CD4-positive, CD25-positive, alpha-beta regulatory T cell (primary cell): ENCODE measurements around the gene GSK3B. TPM values are rescaled to one million over a fixed set of nuclear protein-coding genes. Genes with fewer than 3 reads are reported as not detected.

Experiments used
- ATAC-seq, 2 donors: fragments of 150-1000 bp; cut with Tn5 transposase; one replicate each; pipeline ENCODE4 v1.10.0; 2021; ENCODE audit warnings: low read depth in 2 of 2, moderate number of reproducible peaks in 2 of 2, moderate library complexity in 1 of 2
- DNase-seq, 3 donors: peaks; one replicate each; pipeline versions ENCODE4 v3.0.0 to v3.0.0-alpha.2; 2012 to 2022; ENCODE audit warnings: mixed read lengths in 1 of 3
- H3K27ac ChIP-seq: one replicate; pipeline ENCODE4 v1.7.0; 2013; ENCODE audit warnings: mild to moderate bottlenecking, low read length; ENCODE audit not compliant: insufficient read depth, poor library complexity, severe bottlenecking
- H3K27me3 ChIP-seq: one replicate; pipeline ENCODE4 v1.7.0; 2013; ENCODE audit warnings: low read length; ENCODE audit not compliant: control insufficient read depth, insufficient read depth
- H3K36me3 ChIP-seq: one replicate; pipeline ENCODE4 v1.7.0; 2013; ENCODE audit warnings: mild to moderate bottlenecking, low read length, moderate library complexity; ENCODE audit not compliant: control insufficient read depth, insufficient read depth
- H3K4me1 ChIP-seq: 2 replicates; pipeline ENCODE4 v1.7.0; 2013; ENCODE audit warnings: mild to moderate bottlenecking, low read length; ENCODE audit not compliant: insufficient read depth, control insufficient read depth, poor library complexity, severe bottlenecking
- H3K4me3 ChIP-seq: one replicate; pipeline ENCODE4 v1.7.0; 2013; ENCODE audit warnings: low read depth, mild to moderate bottlenecking, low read length, moderate library complexity
- H3K9me3 ChIP-seq, 2 experiments: 1 replicate in 1 of 2; 2 replicates in 1 of 2; pipeline ENCODE4 v1.7.0; 2013; ENCODE audit warnings: low read length in 2 of 2, mild to moderate bottlenecking in 1 of 2, moderate library complexity in 1 of 2; ENCODE audit not compliant: control insufficient read depth in 2 of 2
- H3K27ac Mint-ChIP-seq, 3 donors: one replicate each; pipeline ENCODE4 v1.8.0; 2020 to 2022; ENCODE audit warnings: mild to moderate bottlenecking in 3 of 3, mixed read lengths in 3 of 3, moderate library complexity in 2 of 3
- H3K27me3 Mint-ChIP-seq: one replicate; pipeline ENCODE4 v1.8.0; 2022; ENCODE audit warnings: mild to moderate bottlenecking, mixed read lengths
- H3K36me3 Mint-ChIP-seq: one replicate; pipeline ENCODE4 v1.8.0; 2020; ENCODE audit warnings: mixed read lengths
- H3K4me1 Mint-ChIP-seq, 4 donors: one replicate each; pipeline ENCODE4 v1.8.0; 2020 to 2022; ENCODE audit warnings: mixed read lengths in 4 of 4, mild to moderate bottlenecking in 1 of 4
- H3K4me3 Mint-ChIP-seq, 4 donors: one replicate each; pipeline ENCODE4 v1.8.0; 2020 to 2022; ENCODE audit warnings: mild to moderate bottlenecking in 4 of 4, mixed read lengths in 4 of 4, moderate library complexity in 3 of 4
- H3K9me3 Mint-ChIP-seq, 7 donors: one replicate each; pipeline ENCODE4 v1.8.0; 2020 to 2022; ENCODE audit warnings: mixed read lengths in 7 of 7, mild to moderate bottlenecking in 3 of 7, moderate library complexity in 2 of 7
- polyA plus RNA-seq, 4 donors: library from polyadenylated mRNA; unstranded; fragments of 300-500 nt; fragmentation: Illumina TruSeq; gene quantifications; one replicate each; pipeline ENCODE4 v1.2.3, GENCODE V29; 2021
- total RNA-seq: library from RNA; stranded (reverse); gene quantifications from one replicate; pipeline ENCODE4 v1.2.3, GENCODE V29; 2022

GSK3B gene
- total and polyA plus RNA-seq, 5 donors from 2014 or later, result 12.9 to 45.4 (median 15.7) TPM

DNA sequence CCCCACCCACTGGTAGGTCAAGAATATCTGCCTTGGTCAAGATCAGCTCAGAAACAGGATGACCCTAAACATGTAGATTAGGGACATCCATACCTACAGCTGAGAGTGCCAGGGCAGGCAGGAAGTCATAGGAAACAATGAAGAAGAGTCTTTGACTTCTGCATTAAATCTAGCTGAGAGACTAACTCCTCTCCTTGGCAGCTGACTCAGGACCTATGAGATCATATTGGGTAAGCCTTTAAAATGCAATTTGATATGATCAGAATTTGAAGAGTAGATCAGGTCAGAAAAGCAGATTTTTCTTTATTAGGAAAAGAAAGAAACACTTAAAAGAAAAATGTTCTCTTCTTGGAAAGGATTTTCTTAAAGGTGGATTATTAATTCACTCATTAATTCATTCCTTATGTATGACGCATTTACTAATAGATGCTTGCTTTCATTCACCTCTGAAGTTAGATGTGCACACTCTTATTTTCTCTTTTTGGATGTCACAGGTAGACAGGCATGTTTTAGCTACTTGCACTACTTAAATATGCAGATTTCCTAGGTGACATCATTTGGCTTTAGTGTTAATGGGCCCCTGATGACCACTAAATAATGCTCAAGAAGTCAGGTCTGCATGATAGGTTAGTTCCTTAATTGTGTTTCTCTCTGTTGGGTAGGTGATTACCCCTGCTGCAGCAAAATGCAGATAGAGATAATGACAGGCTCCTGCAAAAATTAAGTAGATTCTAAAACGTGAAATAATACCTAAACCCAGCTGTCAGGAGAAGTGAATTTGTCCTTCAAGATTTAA, 35.7 kb upstream of the GSK3B start:
- no peaks in the 10 kb centered on the region for H3K36me3 ChIP-seq
- H3K4me1 ChIP-seq, result no peaks in the 10 kb centered on the region
- ATAC-seq (no peak), DNase-seq (no peak)
- H3K4me3 Mint-ChIP-seq, result no peak overlapping the region
- peaks cover 0 to 1% (median 0%) of the 10 kb centered on the region in 7 donors for H3K9me3 Mint-ChIP-seq
- H3K9me3 ChIP-seq, result no peaks in the 10 kb centered on the region
- no peaks in the 10 kb centered on the region for H3K27me3 Mint-ChIP-seq
- no peaks in the 10 kb centered on the region for H3K27me3 ChIP-seq
- no peaks in the 10 kb centered on the region for H3K36me3 Mint-ChIP-seq
- no peak overlapping the region for H3K27ac Mint-ChIP-seq
- no peak overlapping the region for H3K27ac ChIP-seq
- H3K4me3 ChIP-seq, result no peak overlapping the region
- H3K4me1 Mint-ChIP-seq, result no peaks in the 10 kb centered on the region

DNA sequence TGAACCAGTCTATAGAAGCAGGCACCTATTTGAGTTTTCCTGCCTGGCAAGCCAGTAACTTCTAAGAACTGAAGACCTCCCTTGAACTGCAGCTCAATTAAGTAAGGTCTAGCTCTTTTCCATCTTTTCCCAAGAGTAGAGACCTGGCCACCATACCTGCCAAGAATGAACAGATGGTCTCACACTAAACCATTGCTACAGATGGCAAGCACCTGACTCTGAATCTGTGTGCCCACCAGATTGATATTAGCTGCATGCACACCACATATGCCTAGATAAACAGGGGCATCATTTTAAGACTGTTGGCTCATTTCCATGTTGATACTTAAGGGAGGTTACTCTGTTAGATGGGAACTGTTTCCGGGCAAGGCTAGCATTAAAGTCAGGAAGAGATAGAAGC, 34.8 kb upstream of the GSK3B start:
- Mint-ChIP-seq H3K36me3 (no peaks in the 10 kb centered on the region), H3K27me3 (no peaks in the 10 kb centered on the region), H3K9me3 (peaks cover 0 to 1% (median 0%) of the 10 kb centered on the region in 7 donors), H3K4me3 (no peak overlapping the region), H3K4me1 (no peaks in the 10 kb centered on the region), H3K27ac (no peak overlapping the region)
- no peaks in the 10 kb centered on the region for H3K27me3 ChIP-seq
- no peaks in the 10 kb centered on the region for H3K4me1 ChIP-seq
- H3K9me3 ChIP-seq, result no peaks in the 10 kb centered on the region
- H3K36me3 ChIP-seq, result no peaks in the 10 kb centered on the region
- ATAC-seq (no peak), DNase-seq (no peak)
- no peak overlapping the region for H3K27ac ChIP-seq
- H3K4me3 ChIP-seq, result no peak overlapping the region

DNA sequence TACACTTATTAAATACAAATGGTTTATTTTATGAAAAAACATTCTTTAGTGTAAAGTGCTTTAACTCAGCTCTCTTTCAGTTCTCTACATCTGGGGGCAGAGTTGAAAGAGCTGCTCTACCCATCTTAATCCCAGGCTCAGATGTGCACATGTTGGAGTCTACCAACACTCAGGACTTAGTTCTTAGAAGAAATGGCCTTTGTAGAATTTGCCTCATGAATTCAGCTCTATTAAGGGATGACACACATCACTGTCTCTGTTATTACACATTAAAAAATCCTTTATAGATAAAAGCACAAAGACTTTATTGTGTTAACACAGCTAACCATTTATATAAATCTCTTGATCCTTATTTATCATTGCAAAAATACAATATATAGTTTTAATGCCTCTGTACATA, 31.7 kb upstream of the GSK3B start:
- no peaks in the 10 kb centered on the region for H3K4me1 ChIP-seq
- no peak overlapping the region for H3K27ac ChIP-seq
- Mint-ChIP-seq H3K9me3 (peaks cover 0 to 2% (median 0%) of the 10 kb centered on the region in 7 donors), H3K27ac (no peak overlapping the region), H3K27me3 (no peaks in the 10 kb centered on the region), H3K36me3 (no peaks in the 10 kb centered on the region), H3K4me3 (no peak overlapping the region), H3K4me1 (no peaks in the 10 kb centered on the region)
- H3K27me3 ChIP-seq, result no peaks in the 10 kb centered on the region
- H3K9me3 ChIP-seq, result no peaks in the 10 kb centered on the region
- no peak overlapping the region for H3K4me3 ChIP-seq
- H3K36me3 ChIP-seq, result no peaks in the 10 kb centered on the region
- no peak for DNase-seq
- no peak for ATAC-seq

DNA sequence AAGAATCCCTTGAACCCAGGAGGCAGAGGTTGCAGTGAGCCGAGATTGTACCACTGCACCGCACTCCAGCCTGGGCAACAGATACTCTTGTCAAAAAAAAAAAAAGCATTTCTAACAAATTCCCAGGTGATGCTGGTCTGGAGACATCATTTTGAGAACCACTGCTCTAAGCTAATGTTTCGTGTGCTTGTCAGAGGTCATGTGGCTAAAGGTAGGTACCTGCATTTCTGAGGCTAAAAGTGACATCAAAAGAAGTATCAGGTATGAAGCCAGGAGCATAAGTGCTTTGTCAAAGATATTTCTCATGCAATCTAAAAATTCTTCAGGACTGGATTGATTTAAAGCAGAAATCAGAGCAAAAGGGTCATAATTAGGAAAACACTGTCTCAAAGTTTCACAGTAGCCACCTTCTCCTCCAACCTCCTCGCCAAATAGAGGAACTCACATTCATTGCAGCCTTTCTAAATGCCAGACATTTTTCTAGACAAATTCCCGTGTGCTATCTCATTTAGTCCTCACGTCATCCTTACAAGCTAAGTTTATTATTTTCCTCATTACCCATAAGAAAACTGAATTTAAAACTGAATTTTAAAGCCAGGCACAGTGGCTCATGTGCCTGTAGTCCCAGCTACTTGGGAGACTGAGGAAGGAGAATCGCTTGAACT, 25.7 kb upstream of the GSK3B start:
- no peak overlapping the region for H3K4me3 Mint-ChIP-seq
- peaks cover 3% of the 10 kb centered on the region for H3K27me3 ChIP-seq
- no peaks in the 10 kb centered on the region for H3K36me3 ChIP-seq
- no peak overlapping the region for H3K27ac Mint-ChIP-seq
- H3K27me3 Mint-ChIP-seq, result peaks cover 10% of the 10 kb centered on the region
- H3K4me1 Mint-ChIP-seq, result no peaks in the 10 kb centered on the region
- no peaks in the 10 kb centered on the region for H3K9me3 ChIP-seq
- H3K4me3 ChIP-seq, result no peak overlapping the region
- H3K4me1 ChIP-seq, result no peaks in the 10 kb centered on the region
- ATAC-seq (no peak), DNase-seq (no peak)
- H3K36me3 Mint-ChIP-seq, result peaks cover 4% of the 10 kb centered on the region
- peaks cover 0 to 11% (median 1%) of the 10 kb centered on the region in 7 donors for H3K9me3 Mint-ChIP-seq
- no peak overlapping the region for H3K27ac ChIP-seq

DNA sequence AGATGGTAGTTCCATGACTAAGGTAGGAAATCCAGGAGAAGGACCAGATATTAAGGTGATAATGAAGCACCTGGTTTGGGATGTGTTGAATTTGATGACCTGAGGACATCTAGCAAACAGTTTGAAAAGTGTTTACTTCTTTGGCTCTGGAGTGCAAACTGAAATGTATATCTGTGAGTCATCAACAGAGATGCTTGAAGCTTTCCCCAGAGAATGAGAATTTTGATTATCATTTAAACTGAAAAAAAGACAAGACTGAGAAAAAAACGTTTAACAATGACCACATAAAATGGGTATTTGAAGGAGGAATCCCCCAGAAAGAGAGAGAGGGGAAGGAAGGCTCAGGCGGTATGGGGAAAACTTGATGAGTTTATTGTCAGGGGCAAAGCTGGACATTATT, 20.7 kb upstream of the GSK3B start:
- H3K9me3 Mint-ChIP-seq, result peaks cover 0 to 9% (median 1%) of the 10 kb centered on the region in 7 donors

DNA sequence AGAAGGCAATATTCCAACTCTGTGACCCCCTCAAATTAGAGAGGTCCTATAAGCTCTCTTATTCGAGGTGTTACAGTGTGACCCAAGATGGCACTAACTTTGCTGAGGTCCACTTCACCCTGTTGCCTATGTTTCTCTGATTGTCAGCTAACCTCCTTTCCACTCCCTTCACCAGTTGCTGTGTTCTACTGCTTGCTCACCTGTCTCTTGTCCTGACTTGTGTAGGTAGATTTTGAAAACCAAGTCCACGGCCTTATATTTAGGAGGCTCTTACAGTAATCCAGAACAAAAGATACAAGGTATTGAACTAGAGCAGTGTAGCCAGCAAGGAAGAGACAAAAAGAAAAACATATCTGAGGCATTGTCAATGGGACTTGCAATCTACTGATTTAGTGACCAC, 20.1 kb upstream of the GSK3B start:
- peaks cover 0 to 9% (median 1%) of the 10 kb centered on the region in 7 donors for H3K9me3 Mint-ChIP-seq
- H3K27me3 Mint-ChIP-seq, result peaks cover 5% of the 10 kb centered on the region
- Histone ChIP-seq H3K9me3 (no peaks in the 10 kb centered on the region), H3K27ac (no peak overlapping the region), H3K27me3 (no peaks in the 10 kb centered on the region), H3K4me3 (no peak overlapping the region), H3K36me3 (no peaks in the 10 kb centered on the region), H3K4me1 (no peaks in the 10 kb centered on the region)
- ATAC-seq (no peak), DNase-seq (no peak)
- no peak overlapping the region for H3K27ac Mint-ChIP-seq
- peaks cover 4% of the 10 kb centered on the region for H3K36me3 Mint-ChIP-seq
- no peak overlapping the region for H3K4me3 Mint-ChIP-seq
- no peaks in the 10 kb centered on the region for H3K4me1 Mint-ChIP-seq

More for the DNA sequence above, 20.7 kb upstream of the GSK3B start:
- no peak for DNase-seq
- ATAC-seq, result no peak
- Histone ChIP-seq H3K27me3 (peaks cover 2% of the 10 kb centered on the region), H3K36me3 (no peaks in the 10 kb centered on the region), H3K4me1 (no peaks in the 10 kb centered on the region), H3K9me3 (no peaks in the 10 kb centered on the region), H3K27ac (no peak overlapping the region), H3K4me3 (no peak overlapping the region)
- no peak overlapping the region for H3K27ac Mint-ChIP-seq
- H3K27me3 Mint-ChIP-seq, result peaks cover 5% of the 10 kb centered on the region
- peaks cover 4% of the 10 kb centered on the region for H3K36me3 Mint-ChIP-seq
- no peak overlapping the region for H3K4me3 Mint-ChIP-seq
- H3K4me1 Mint-ChIP-seq, result no peaks in the 10 kb centered on the region

DNA sequence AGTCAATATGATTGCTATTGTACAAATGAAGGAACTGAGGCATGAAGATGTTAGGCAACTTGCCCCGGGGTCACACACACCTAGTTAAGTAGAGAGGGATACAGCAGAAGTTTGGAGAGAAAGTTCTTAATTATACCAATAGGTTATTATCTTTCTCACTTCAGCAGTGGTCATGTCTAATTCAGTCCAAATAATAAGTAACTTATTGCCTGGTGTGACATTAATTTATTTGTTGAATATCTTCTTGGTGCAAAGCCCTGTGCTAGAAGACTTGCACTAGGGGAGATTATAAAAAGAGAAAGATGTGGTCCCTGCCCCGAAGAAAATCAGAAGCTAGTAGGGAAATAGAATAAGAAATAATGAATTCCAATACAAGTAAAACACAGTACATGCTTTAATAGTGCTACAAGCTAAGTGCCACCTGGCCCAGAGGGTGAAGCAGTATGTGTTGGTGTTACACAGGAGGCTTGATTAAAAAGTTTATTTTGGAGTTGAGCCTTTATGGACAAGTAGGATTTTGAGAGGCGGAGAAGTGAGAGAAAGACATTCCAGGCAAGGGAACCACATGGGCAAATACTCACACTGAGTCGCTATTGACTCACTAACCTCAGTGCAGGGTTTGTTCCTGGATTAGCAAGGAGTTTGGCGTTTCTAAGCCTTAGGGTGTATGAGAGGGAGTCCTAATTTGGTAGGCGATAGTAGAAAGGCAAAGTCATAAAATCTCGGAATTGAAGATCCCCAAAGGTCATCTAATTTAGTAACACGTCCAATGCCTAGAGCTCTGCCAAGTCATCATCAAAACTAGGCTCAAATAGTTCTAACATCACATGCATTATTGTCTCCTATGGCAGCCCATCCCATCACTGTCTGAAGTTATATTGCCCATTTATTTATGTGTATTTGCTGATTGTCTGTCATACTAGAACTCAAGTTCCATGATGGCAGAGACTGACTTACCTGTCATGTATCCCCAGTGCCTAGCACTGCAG, 19.2 kb upstream of the GSK3B start:
- H3K9me3 ChIP-seq, result no peaks in the 10 kb centered on the region
- ATAC-seq, result no peak
- no peak for DNase-seq
- Mint-ChIP-seq H3K4me3 (no peak overlapping the region), H3K4me1 (peaks cover 0 to 2% (median 0%) of the 10 kb centered on the region in 4 donors), H3K27me3 (peaks cover 5% of the 10 kb centered on the region), H3K36me3 (peaks cover 9% of the 10 kb centered on the region), H3K27ac (no peak overlapping the region), H3K9me3 (peaks cover 0 to 9% (median 1%) of the 10 kb centered on the region in 7 donors)
- no peak overlapping the region for H3K4me3 ChIP-seq
- H3K4me1 ChIP-seq, result no peaks in the 10 kb centered on the region
- H3K27ac ChIP-seq, result no peak overlapping the region
- H3K36me3 ChIP-seq, result no peaks in the 10 kb centered on the region
- no peaks in the 10 kb centered on the region for H3K27me3 ChIP-seq
